ENCODE data around the gene LRRC14B. TPM values are rescaled to one million over a fixed set of nuclear protein-coding genes. Genes with fewer than 3 reads are reported as not detected.

The LRRC14B gene
- total RNA-seq, 3 donors from 2014 or later (not counting 1 experiment from before 2014, with no cell fraction given) = not detected

GRCh38 chr5:169071-169727 lies 22.1 kb upstream of the LRRC14B start:
- 85% methylated on average over 32 of the region's 32 CpGs for WGBS (ENCODE audit: insufficient coverage)

GRCh38 chr5:169728-170094 lies 21.6 kb upstream of the LRRC14B start:
- Mint-ChIP-seq H3K9me3 (no peaks in the 10 kb centered on the region), H3K27me3 (ENCODE audit: low read depth in 2 of 2) (no peaks in the 10 kb centered on the region), H3K4me3 (no peak overlapping the region), H3K27ac (no peak overlapping the region), H3K4me1 (no peaks in the 10 kb centered on the region), H3K36me3 (no peaks in the 10 kb centered on the region)
- no peaks in the 10 kb centered on the region for H3K27me3 ChIP-seq (ENCODE audit: control insufficient read depth, insufficient read depth, low read length)
- H3K9me3 ChIP-seq (ENCODE audit: control insufficient read depth, insufficient read depth, low read length) = no peaks in the 10 kb centered on the region
- no peak for ATAC-seq
- TF ChIP-seq, protein P1, sequence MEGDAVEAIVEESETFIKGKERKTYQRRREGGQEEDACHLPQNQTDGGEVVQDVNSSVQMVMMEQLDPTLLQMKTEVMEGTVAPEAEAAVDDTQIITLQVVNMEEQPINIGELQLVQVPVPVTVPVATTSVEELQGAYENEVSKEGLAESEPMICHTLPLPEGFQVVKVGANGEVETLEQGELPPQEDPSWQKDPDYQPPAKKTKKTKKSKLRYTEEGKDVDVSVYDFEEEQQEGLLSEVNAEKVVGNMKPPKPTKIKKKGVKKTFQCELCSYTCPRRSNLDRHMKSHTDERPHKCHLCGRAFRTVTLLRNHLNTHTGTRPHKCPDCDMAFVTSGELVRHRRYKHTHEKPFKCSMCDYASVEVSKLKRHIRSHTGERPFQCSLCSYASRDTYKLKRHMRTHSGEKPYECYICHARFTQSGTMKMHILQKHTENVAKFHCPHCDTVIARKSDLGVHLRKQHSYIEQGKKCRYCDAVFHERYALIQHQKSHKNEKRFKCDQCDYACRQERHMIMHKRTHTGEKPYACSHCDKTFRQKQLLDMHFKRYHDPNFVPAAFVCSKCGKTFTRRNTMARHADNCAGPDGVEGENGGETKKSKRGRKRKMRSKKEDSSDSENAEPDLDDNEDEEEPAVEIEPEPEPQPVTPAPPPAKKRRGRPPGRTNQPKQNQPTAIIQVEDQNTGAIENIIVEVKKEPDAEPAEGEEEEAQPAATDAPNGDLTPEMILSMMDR (IDR thresholded peaks at IDR 0.05) = no peak
- H3K27ac ChIP-seq (ENCODE audit: low read length) = no peak overlapping the region
- H3K4me3 ChIP-seq (ENCODE audit: low read length) = no peak overlapping the region
- no peaks in the 10 kb centered on the region for H3K36me3 ChIP-seq (ENCODE audit: control insufficient read depth, insufficient read depth, low read length)
- intact Hi-C loops (cut with micrococcal nuclease) = no loop called here
- DNase-seq = no peak
- 91% methylated on average over 12 of the region's 12 CpGs for WGBS (ENCODE audit: insufficient coverage)
- H3K4me1 ChIP-seq (ENCODE audit: control insufficient read depth, insufficient read depth, low read length) = no peaks in the 10 kb centered on the region

More at GRCh38 chr5:169071-169727, 22.1 kb upstream of the LRRC14B start:
- no peaks in the 10 kb centered on the region for H3K27me3 ChIP-seq (ENCODE audit: control insufficient read depth, insufficient read depth, low read length)
- H3K27me3 Mint-ChIP-seq (ENCODE audit: low read depth in 2 of 2) = no peaks in the 10 kb centered on the region
- no peaks in the 10 kb centered on the region for H3K9me3 ChIP-seq (ENCODE audit: control insufficient read depth, insufficient read depth, low read length)
- no peak overlapping the region for H3K4me3 ChIP-seq (ENCODE audit: low read length)
- intact Hi-C loops (cut with micrococcal nuclease) = no loop called here
- H3K36me3 Mint-ChIP-seq = no peaks in the 10 kb centered on the region
- no peaks in the 10 kb centered on the region for H3K4me1 Mint-ChIP-seq
- TF ChIP-seq, protein P1 (IDR thresholded peaks at IDR 0.05) = no peak
- H3K36me3 ChIP-seq (ENCODE audit: control insufficient read depth, insufficient read depth, low read length) = no peaks in the 10 kb centered on the region
- H3K27ac Mint-ChIP-seq = no peak overlapping the region
- no peak for ATAC-seq
- H3K4me1 ChIP-seq (ENCODE audit: control insufficient read depth, insufficient read depth, low read length) = no peaks in the 10 kb centered on the region
- no peaks in the 10 kb centered on the region for H3K9me3 Mint-ChIP-seq
- no peak overlapping the region for H3K4me3 Mint-ChIP-seq
- no peak for DNase-seq
- no peak overlapping the region for H3K27ac ChIP-seq (ENCODE audit: low read length)

- TF ChIP-seq, protein P1 (IDR thresholded peaks at IDR 0.05) = no peak
- no peaks in the 10 kb centered on the region for H3K36me3 ChIP-seq (ENCODE audit: control insufficient read depth, insufficient read depth, low read length)
- no peak overlapping the region for H3K27ac Mint-ChIP-seq
- no peaks in the 10 kb centered on the region for H3K36me3 Mint-ChIP-seq
- WGBS (ENCODE audit: insufficient coverage) = 90% methylated on average over 37 of the region's 37 CpGs
- DNase-seq (no peak), ATAC-seq (no peak)
- no peaks in the 10 kb centered on the region for H3K4me1 ChIP-seq (ENCODE audit: control insufficient read depth, insufficient read depth, low read length)
- H3K4me3 Mint-ChIP-seq = no peak overlapping the region
- no peak overlapping the region for H3K27ac ChIP-seq (ENCODE audit: low read length)
- H3K4me3 ChIP-seq (ENCODE audit: low read length) = no peak overlapping the region
- H3K9me3 ChIP-seq (ENCODE audit: control insufficient read depth, insufficient read depth, low read length) = no peaks in the 10 kb centered on the region
- intact Hi-C loops (cut with micrococcal nuclease) = no loop called here
- no peaks in the 10 kb centered on the region for H3K27me3 ChIP-seq (ENCODE audit: control insufficient read depth, insufficient read depth, low read length)
- H3K9me3 Mint-ChIP-seq = no peaks in the 10 kb centered on the region
- H3K4me1 Mint-ChIP-seq = no peaks in the 10 kb centered on the region
- H3K27me3 Mint-ChIP-seq (ENCODE audit: low read depth in 2 of 2) = no peaks in the 10 kb centered on the region
Measured at GRCh38 chr5:170971-171800, 20.1 kb upstream of the LRRC14B start.
